Vagina (tissue), 2 donors: ENCODE data around the gene CYTH2.

Experiments used
- CTCF ChIP-seq, 3 experiments: fragments of 450-650 bp in 2 of 3; fragments of 200-600 bp in 1 of 3; sonication (generic) in 1 of 3; IDR thresholded peaks; one replicate each; pipeline ENCODE4 v1.5.1; 2017 to 2019; ENCODE audit warnings: antibody characterized with exemption in 3 of 3, mild to moderate bottlenecking in 2 of 3, moderate library complexity in 2 of 3
- POLR2A ChIP-seq, 2 donors: fragments of 450-650 bp; IDR thresholded peaks; one replicate each; pipeline ENCODE4 v1.6.1; 2017; ENCODE audit warnings: antibody characterized with exemption in 2 of 2, mild to moderate bottlenecking in 2 of 2, moderate library complexity in 2 of 2

- TF ChIP-seq CTCF (IDR thresholded peaks at IDR 0.05): no peak
- no peak for TF ChIP-seq POLR2A (IDR thresholded peaks at IDR 0.05)
Observed at GRCh38 chr19:48456864-48457263, 12.3 kb upstream of the CYTH2 start.
